ENCODE data around the gene COL4A6. TPM values are rescaled to one million over a fixed set of nuclear protein-coding genes. Genes with fewer than 3 reads are reported as not detected.

The COL4A6 gene
- total RNA-seq, 1 donor from 2014 or later = not detected

- Mint-ChIP-seq H3K36me3 (ENCODE audit: low read depth) (no peaks in the 10 kb centered on the region), H3K27me3 (ENCODE audit: low read depth) (no peaks in the 10 kb centered on the region), H3K9me3 (no peaks in the 10 kb centered on the region), H3K4me1 (ENCODE audit: low read depth) (no peaks in the 10 kb centered on the region), H3K27ac (no peak overlapping the region), H3K4me3 (ENCODE audit: low read depth) (no peak overlapping the region)
- no peak for DNase-seq (ENCODE audit: low spot score)
- intact Hi-C loops (cut with micrococcal nuclease) = no loop called here
These were observed 166.8 kb downstream of the COL4A6 start for GRCh38 chrX:108271397-108271787.

GRCh38 chrX:108270739-108271396 is 167.4 kb downstream of the COL4A6 start:
- intact Hi-C loops (cut with micrococcal nuclease) = no loop called here
- no peaks in the 10 kb centered on the region for H3K27me3 Mint-ChIP-seq (ENCODE audit: low read depth)

GRCh38 chrX:108270280-108270679 is 167.9 kb downstream of the COL4A6 start:
- no peak overlapping the region for H3K27ac Mint-ChIP-seq
- no peak for DNase-seq (ENCODE audit: low spot score)
- no peak overlapping the region for H3K4me3 Mint-ChIP-seq (ENCODE audit: low read depth)
- H3K36me3 Mint-ChIP-seq (ENCODE audit: low read depth) = no peaks in the 10 kb centered on the region
- intact Hi-C loops (cut with micrococcal nuclease) = no loop called here
- no peaks in the 10 kb centered on the region for H3K4me1 Mint-ChIP-seq (ENCODE audit: low read depth)
- H3K9me3 Mint-ChIP-seq = no peaks in the 10 kb centered on the region
- no peaks in the 10 kb centered on the region for H3K27me3 Mint-ChIP-seq (ENCODE audit: low read depth)

More at GRCh38 chrX:108270739-108271396, 167.4 kb downstream of the COL4A6 start:
- H3K27ac Mint-ChIP-seq = no peak overlapping the region
- no peaks in the 10 kb centered on the region for H3K4me1 Mint-ChIP-seq (ENCODE audit: low read depth)
- H3K4me3 Mint-ChIP-seq (ENCODE audit: low read depth) = no peak overlapping the region
- no peaks in the 10 kb centered on the region for H3K36me3 Mint-ChIP-seq (ENCODE audit: low read depth)
- no peaks in the 10 kb centered on the region for H3K9me3 Mint-ChIP-seq
- DNase-seq (ENCODE audit: low spot score) = no peak

GRCh38 chrX:108268434-108269080 is 169.7 kb downstream of the COL4A6 start:
- Mint-ChIP-seq H3K36me3 (ENCODE audit: low read depth) (no peaks in the 10 kb centered on the region), H3K4me1 (ENCODE audit: low read depth) (no peaks in the 10 kb centered on the region), H3K4me3 (ENCODE audit: low read depth) (no peak overlapping the region), H3K9me3 (no peaks in the 10 kb centered on the region), H3K27me3 (ENCODE audit: low read depth) (no peaks in the 10 kb centered on the region), H3K27ac (no peak overlapping the region)
- DNase-seq (ENCODE audit: low spot score) = no peak
- intact Hi-C loops (cut with micrococcal nuclease) = no loop called here

- no peak for DNase-seq (ENCODE audit: low spot score)
- Mint-ChIP-seq H3K27me3 (ENCODE audit: low read depth) (no peaks in the 10 kb centered on the region), H3K36me3 (ENCODE audit: low read depth) (no peaks in the 10 kb centered on the region), H3K4me1 (ENCODE audit: low read depth) (no peaks in the 10 kb centered on the region), H3K27ac (no peak overlapping the region), H3K4me3 (ENCODE audit: low read depth) (no peak overlapping the region), H3K9me3 (no peaks in the 10 kb centered on the region)
- intact Hi-C loops (cut with micrococcal nuclease) = no loop called here
These were observed 170.7 kb downstream of the COL4A6 start for GRCh38 chrX:108267557-108267956.

GRCh38 chrX:108264376-108264775 is 173.8 kb downstream of the COL4A6 start:
- Mint-ChIP-seq H3K36me3 (ENCODE audit: low read depth) (no peaks in the 10 kb centered on the region), H3K4me1 (ENCODE audit: low read depth) (no peaks in the 10 kb centered on the region), H3K9me3 (no peaks in the 10 kb centered on the region), H3K4me3 (ENCODE audit: low read depth) (no peak overlapping the region), H3K27ac (no peak overlapping the region), H3K27me3 (ENCODE audit: low read depth) (no peaks in the 10 kb centered on the region)
- no peak for DNase-seq (ENCODE audit: low spot score)
- intact Hi-C loops (cut with micrococcal nuclease) = no loop called here

- no peaks in the 10 kb centered on the region for H3K27me3 Mint-ChIP-seq (ENCODE audit: low read depth)
- H3K4me1 Mint-ChIP-seq (ENCODE audit: low read depth) = no peaks in the 10 kb centered on the region
- H3K36me3 Mint-ChIP-seq (ENCODE audit: low read depth) = no peaks in the 10 kb centered on the region
- no peaks in the 10 kb centered on the region for H3K9me3 Mint-ChIP-seq
- intact Hi-C loops (cut with micrococcal nuclease) = no loop called here
- no peak overlapping the region for H3K27ac Mint-ChIP-seq
- no peak for DNase-seq (ENCODE audit: low spot score)
- H3K4me3 Mint-ChIP-seq (ENCODE audit: low read depth) = no peak overlapping the region
These were observed 176.5 kb downstream of the COL4A6 start for GRCh38 chrX:108261549-108262203.

GRCh38 chrX:108257556-108257955 is 180.7 kb downstream of the COL4A6 start:
- H3K4me3 Mint-ChIP-seq (ENCODE audit: low read depth) = no peak overlapping the region
- H3K27ac Mint-ChIP-seq = no peak overlapping the region
- no peaks in the 10 kb centered on the region for H3K36me3 Mint-ChIP-seq (ENCODE audit: low read depth)
- peaks cover 2% of the 10 kb centered on the region for H3K27me3 Mint-ChIP-seq (ENCODE audit: low read depth)
- H3K4me1 Mint-ChIP-seq (ENCODE audit: low read depth) = no peaks in the 10 kb centered on the region
- no peak for DNase-seq (ENCODE audit: low spot score)
- H3K9me3 Mint-ChIP-seq = no peaks in the 10 kb centered on the region
- intact Hi-C loops (cut with micrococcal nuclease) = no loop called here

- Mint-ChIP-seq H3K36me3 (ENCODE audit: low read depth) (no peaks in the 10 kb centered on the region), H3K9me3 (no peaks in the 10 kb centered on the region), H3K4me3 (ENCODE audit: low read depth) (no peak overlapping the region), H3K4me1 (ENCODE audit: low read depth) (no peaks in the 10 kb centered on the region), H3K27me3 (ENCODE audit: low read depth) (peaks cover 2% of the 10 kb centered on the region), H3K27ac (no peak overlapping the region)
- intact Hi-C loops (cut with micrococcal nuclease) = no loop called here
- DNase-seq (ENCODE audit: low spot score) = no peak
These were observed 183.6 kb downstream of the COL4A6 start for GRCh38 chrX:108254636-108255035.

- no peak overlapping the region for H3K27ac Mint-ChIP-seq
- H3K36me3 Mint-ChIP-seq (ENCODE audit: low read depth) = no peaks in the 10 kb centered on the region
- H3K27me3 Mint-ChIP-seq (ENCODE audit: low read depth) = peaks cover 2% of the 10 kb centered on the region
- no peaks in the 10 kb centered on the region for H3K9me3 Mint-ChIP-seq
- H3K4me1 Mint-ChIP-seq (ENCODE audit: low read depth) = no peaks in the 10 kb centered on the region
- intact Hi-C loops (cut with micrococcal nuclease) = no loop called here
- DNase-seq (ENCODE audit: low spot score) = no peak
- H3K4me3 Mint-ChIP-seq (ENCODE audit: low read depth) = no peak overlapping the region
These were observed 187.3 kb downstream of the COL4A6 start for GRCh38 chrX:108250654-108251579.

GRCh38 chrX:108246304-108246954 is 191.8 kb downstream of the COL4A6 start:
- H3K27me3 Mint-ChIP-seq (ENCODE audit: low read depth) = no peaks in the 10 kb centered on the region
- no peak overlapping the region for H3K27ac Mint-ChIP-seq
- H3K36me3 Mint-ChIP-seq (ENCODE audit: low read depth) = no peaks in the 10 kb centered on the region
- no peaks in the 10 kb centered on the region for H3K9me3 Mint-ChIP-seq
- no peak overlapping the region for H3K4me3 Mint-ChIP-seq (ENCODE audit: low read depth)
- no peak for DNase-seq (ENCODE audit: low spot score)
- intact Hi-C loops (cut with micrococcal nuclease) = no loop called here
- H3K4me1 Mint-ChIP-seq (ENCODE audit: low read depth) = no peaks in the 10 kb centered on the region

- Mint-ChIP-seq H3K4me1 (ENCODE audit: low read depth) (no peaks in the 10 kb centered on the region), H3K9me3 (no peaks in the 10 kb centered on the region), H3K27me3 (ENCODE audit: low read depth) (no peaks in the 10 kb centered on the region), H3K4me3 (ENCODE audit: low read depth) (no peak overlapping the region), H3K27ac (no peak overlapping the region), H3K36me3 (ENCODE audit: low read depth) (no peaks in the 10 kb centered on the region)
- no peak for DNase-seq (ENCODE audit: low spot score)
- intact Hi-C loops (cut with micrococcal nuclease) = no loop called here
These were observed 192.8 kb downstream of the COL4A6 start for GRCh38 chrX:108245462-108245861.

Measured in activated T-helper 2 cell treated with anti-CD3 and anti-CD28 coated beads, Interferon-gamma antibody, Interleukin-2, Interleukin-4, amounts not matched to agents 10 μg/mL and 5 μg/mL and 100 μg/mL, durations not matched to agents 14 hours and 24 hours and 36 hours (primary cell).